GM23338 (cell line): ENCODE results near the gene AOAH.

Source experiments
- CTCF ChIP-seq, 2 experiments: fragments of 200-600 bp in 1 of 2; sonication (generic) in 1 of 2; conservative IDR thresholded peaks; 2 replicates each; pipeline versions ENCODE4 v1.5.1 to v1.6.1; 2016 to 2017; ENCODE audit warnings: antibody characterized with exemption in 2 of 2, low read depth in 2 of 2, mild to moderate bottlenecking in 2 of 2, moderate library complexity in 1 of 2
- EZH2 ChIP-seq: fragments of 200-600 bp; sonication (generic); IDR thresholded peaks from one replicate; pipeline ENCODE4 v1.8.0; 2017; ENCODE audit warnings: antibody characterized with exemption, mild to moderate bottlenecking, low read depth; ENCODE audit not compliant: unreplicated experiment
- EZH2phosphoT487 ChIP-seq: fragments of 200-600 bp; sonication (generic); IDR thresholded peaks from one replicate; pipeline ENCODE4 v1.8.1; 2018; ENCODE audit warnings: antibody characterized with exemption; ENCODE audit not compliant: unreplicated experiment
- STAT1 ChIP-seq: IDR thresholded peaks from one replicate; pipeline ENCODE4 v1.6.1; 2016; ENCODE audit warnings: antibody characterized with exemption; ENCODE audit not compliant: unreplicated experiment

GRCh38 chr7:36752026-36752711 is 27.9 kb upstream of the AOAH start:
- TF ChIP-seq EZH2 (no peak), CTCF (conservative IDR thresholded peaks at IDR 0.05; ENCODE audit: low read depth in 2 of 2) (no peak), EZH2phosphoT487 (no peak), STAT1 (no peak)
